GM19372 (cell line): ENCODE results near the gene NOB1.
"Not testable (repeated sequence)": the region's sequence is repeated elsewhere in the genome, so short reads cannot be mapped to it uniquely, and the experiment has no call there.

Experiments
- ATAC-seq: cut with Tn5 transposase; IDR thresholded peaks from one replicate; pipeline ENCODE4 v1.9.1; 2021; ENCODE audit warnings: mild to moderate bottlenecking, low read depth, moderate library complexity; ENCODE audit not compliant: unreplicated experiment

Gene NOB1

GRCh38 chr16:69761983-69762813 lies 7.5 kb upstream of the NOB1 start, which contains the start of gene WWP2:
Gene WWP2, plus strand, starts transcription at chr16:69762332. Its CDS starts 24,679 bp downstream, at chr16:69787011.
- ATAC-seq, result peak; percentile 78

DNA sequence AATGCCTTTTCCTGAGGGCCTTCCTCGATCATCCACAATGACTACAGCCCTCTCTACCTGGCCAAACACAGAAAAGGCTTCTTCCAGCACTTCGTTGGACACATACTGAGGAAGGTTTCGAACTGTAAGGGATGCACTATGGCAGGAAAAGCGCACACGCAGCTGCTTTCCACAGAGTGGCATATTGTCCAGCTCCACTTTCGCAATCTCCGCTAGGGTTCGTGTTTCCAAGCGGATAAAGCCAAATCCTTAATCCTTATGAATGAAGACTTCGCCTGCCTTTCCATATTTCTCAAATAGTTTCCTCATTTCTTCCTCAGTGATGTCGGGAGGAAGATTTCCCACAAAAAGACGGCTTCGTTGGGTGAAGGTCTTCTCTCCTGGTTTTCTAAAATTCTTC lies 2.6 kb upstream of the NOB1 start:
- not testable (repeated sequence) for ATAC-seq

GRCh38 chr16:69756705-69757104 lies 2.0 kb upstream of the NOB1 start:
- ATAC-seq, result no peak

- no peak for ATAC-seq
These were observed 620 bp downstream of the NOB1 start for GRCh38 chr16:69754143-69754468.

GRCh38 chr16:69748694-69749345 lies 5.9 kb downstream of the NOB1 start:
- ATAC-seq, result no peak

- ATAC-seq, result no peak
These were observed 7.6 kb downstream of the NOB1 start for GRCh38 chr16:69747115-69747514.

DNA sequence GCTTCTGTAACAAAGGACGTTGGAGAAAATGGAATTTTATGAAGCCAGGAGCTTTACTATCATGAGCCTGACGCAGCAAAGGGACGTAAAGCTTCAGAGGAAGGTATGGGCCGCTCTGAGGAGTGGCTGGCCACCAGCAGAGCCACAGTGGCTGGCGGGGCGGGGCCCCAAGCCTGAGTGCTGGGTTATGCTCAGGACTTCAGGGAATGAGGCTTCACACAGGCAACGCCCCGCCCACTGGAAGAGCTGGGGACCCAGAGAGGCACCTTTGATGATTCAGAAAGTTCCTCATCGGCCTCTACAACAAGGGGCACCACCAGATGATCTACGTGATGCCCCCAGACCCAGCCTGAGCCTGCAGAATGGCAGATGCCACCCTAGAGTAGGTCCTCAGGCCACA lies 8.8 kb downstream of the NOB1 start:
- ATAC-seq, result no peak

GRCh38 chr16:69745232-69745612 lies 9.5 kb downstream of the NOB1 start:
- ATAC-seq, result no peak

- no peak for ATAC-seq
These were observed 10.1 kb downstream of the NOB1 start for GRCh38 chr16:69744363-69745231.

DNA sequence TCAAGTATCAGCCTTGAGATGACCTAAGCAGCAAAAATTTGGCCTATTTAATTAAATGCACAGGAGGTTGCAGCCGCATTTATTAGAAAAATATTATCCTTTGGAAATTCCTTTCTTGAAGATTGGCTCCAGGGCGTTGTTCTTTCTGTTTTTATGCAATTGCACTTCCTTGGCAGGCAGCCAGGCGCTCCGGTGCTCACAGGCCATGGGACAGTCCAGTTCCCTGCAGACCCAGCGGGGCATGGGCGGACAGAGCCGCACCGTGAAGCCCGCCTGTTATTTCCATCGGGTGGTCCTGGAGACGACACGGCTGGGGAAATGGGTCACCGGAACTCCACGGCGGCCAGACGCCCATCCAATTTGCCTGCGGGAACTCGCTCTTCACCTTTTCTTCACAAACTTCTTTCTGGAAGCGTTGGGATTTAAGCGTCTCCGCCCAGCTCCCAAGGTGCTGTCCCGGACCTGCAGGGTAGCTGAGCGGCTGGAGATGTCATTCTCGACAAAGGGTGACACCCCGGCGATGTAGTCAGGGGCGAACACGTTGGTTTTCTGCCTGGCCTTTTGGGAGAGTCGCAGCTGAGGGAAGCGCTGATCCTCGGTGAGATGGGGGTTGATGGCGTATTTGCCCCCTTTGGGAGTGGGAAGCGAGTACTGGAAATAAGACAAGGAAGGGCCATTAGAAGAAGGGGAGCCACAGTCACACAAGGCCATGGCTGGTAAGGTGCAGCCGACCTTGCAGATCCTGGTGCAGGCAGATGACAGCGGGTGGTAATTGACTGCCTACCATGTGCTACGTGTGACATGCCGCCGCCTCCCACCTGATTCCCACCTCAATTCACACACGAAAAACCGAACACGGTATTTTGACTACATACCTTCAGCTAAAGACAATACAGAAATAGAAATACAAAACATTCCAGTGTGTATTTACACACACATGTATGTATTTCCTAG lies 12.5 kb downstream of the NOB1 start:
- no peak for ATAC-seq

GRCh38 chr16:69741519-69741918 lies 13.2 kb downstream of the NOB1 start:
- ATAC-seq, result no peak

GRCh38 chr16:69732101-69732500 lies 22.6 kb downstream of the NOB1 start:
- no peak for ATAC-seq

DNA sequence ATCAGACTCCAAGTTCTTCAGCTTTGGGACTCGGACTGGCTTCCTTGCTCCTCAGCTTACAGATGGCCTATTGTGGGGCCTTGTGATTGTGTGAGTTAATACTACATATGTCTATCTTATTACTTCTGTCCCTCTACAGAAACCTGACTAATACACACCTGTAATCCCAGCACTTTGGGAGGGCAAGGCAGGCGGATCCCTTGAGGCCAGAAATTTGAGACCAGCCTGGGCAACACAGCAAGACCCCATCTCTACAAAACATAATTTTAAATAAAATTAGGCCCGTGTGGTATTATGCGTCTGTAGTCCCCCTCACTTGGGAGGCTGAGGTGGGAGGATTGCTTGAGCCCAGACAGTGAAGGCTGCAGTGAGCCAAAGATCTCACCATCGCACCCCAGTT lies 23.4 kb downstream of the NOB1 start:
- ATAC-seq, result not testable (repeated sequence)

- not testable (repeated sequence) for ATAC-seq
These were observed 25.7 kb downstream of the NOB1 start for GRCh38 chr16:69729030-69729429.

GRCh38 chr16:69727916-69728270 lies 26.8 kb downstream of the NOB1 start:
- no peak for ATAC-seq

DNA sequence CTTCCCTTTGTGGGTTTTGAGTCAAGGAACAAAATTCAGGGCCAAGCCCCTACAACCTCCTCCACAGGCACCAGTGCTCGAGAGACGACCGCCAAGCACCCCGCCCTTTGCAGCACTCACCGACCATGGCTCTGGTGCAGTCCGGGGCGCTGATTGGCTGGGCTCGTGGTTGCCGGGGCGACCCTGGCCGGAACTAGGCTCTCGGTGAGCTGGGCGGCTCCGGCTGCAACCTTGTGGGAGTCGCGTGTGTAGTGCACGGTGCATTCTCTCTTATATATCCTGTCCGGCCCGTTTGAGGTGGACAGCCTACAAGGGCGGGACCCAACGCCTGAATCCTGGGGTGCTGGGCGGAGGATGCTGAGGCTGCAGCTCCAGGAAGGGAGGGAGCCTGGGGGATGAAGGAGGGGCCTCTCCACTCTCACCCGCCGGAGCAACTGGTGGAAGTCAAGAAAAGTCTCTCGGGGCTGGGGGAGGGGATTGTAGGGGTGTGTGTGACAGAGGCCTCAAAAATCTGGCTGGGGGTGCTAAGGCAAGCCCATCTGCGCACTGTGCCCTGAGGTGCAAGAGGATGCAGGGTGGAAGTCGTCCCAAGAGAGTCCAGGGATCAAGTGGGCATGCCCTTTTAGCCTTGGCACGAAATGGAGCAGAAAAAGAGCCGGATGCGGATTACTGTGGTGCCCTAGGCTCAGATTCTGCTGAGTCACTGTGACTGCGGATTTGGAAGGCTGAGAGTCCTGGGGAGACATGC lies 28.2 kb downstream of the NOB1 start, which contains the start of gene NQO1:
Gene NQO1, minus strand, starts transcription at position 248 of the 748 bp plus-strand sequence. Its CDS starts 121 bp downstream, at position 127.
- ATAC-seq, result peak; percentile 98

DNA sequence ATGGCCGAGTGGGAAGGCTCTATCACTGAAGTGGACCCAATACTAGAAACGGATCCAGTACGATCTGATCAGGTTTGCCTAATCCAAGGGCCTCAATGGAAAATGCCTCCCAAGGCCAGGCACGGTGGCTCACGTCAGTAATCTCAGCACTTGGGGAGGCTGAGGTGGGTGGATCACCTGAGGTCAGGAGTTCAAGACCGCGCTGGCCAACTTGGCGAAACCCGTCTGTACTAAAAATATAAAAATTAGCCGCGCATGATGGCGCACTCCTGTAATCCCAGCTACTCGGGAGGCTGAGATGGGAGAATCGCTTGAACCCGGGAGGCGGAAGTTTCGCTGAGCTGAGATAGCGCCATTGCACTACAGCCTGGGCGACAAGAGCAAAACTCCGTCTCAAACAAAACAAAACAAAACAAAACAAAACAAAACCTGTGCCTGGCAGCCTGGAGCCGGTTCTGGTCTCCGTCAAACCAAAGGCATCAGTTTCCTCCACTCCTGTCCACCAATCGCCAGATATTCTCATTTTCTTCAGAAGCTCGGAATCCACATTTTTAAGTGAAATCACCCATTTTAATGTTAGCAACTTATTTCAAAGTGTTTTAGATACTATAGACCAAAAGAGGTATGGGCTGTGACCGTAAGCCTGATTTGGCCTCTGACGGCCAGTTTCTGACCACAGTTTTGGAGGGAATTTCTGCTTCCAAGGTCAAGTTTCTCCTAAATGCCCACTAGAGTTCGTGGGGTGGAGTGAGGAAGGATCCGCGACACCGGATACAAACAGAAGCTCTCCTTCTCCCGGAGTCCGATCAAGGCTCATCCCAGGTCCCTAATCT lies 29.0 kb downstream of the NOB1 start:
- ATAC-seq, result no peak

GRCh38 chr16:69724981-69725479 lies 29.7 kb downstream of the NOB1 start:
- no peak for ATAC-seq
